GM04503 (cell line): Measurements from ENCODE around the gene ACAT1.
"Not testable (repeated sequence)": the region's sequence is repeated elsewhere in the genome, so short reads cannot be mapped to it uniquely, and the experiment has no call there.

ENCODE experiments used
- DNase-seq: peaks from one replicate; pipeline ENCODE4 v3.0.0-alpha.2; 2012; ENCODE audit warnings: low read depth

The ACAT1 gene

DNA sequence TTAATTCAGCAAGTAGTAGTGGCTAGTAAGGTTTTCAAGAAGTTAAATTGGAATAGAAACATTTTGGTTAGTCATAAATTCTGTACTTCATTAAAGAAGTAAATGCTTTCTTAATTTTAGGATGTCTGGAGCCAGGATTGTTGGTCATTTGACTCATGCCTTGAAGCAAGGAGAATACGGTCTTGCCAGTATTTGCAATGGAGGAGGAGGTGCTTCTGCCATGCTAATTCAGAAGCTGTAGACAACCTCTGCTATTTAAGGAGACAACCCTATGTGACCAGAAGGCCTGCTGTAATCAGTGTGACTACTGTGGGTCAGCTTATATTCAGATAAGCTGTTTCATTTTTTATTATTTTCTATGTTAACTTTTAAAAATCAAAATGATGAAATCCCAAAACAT is 25.8 kb downstream of the ACAT1 start:
- no peak for DNase-seq

- no peak for DNase-seq
Observed at GRCh38 chr11:108148556-108148955, 27.2 kb downstream of the ACAT1 start.

GRCh38 chr11:108154591-108154990 is 33.2 kb downstream of the ACAT1 start:
- no peak for DNase-seq

GRCh38 chr11:108160970-108161566 is 39.7 kb downstream of the ACAT1 start:
- DNase-seq = no peak

DNA sequence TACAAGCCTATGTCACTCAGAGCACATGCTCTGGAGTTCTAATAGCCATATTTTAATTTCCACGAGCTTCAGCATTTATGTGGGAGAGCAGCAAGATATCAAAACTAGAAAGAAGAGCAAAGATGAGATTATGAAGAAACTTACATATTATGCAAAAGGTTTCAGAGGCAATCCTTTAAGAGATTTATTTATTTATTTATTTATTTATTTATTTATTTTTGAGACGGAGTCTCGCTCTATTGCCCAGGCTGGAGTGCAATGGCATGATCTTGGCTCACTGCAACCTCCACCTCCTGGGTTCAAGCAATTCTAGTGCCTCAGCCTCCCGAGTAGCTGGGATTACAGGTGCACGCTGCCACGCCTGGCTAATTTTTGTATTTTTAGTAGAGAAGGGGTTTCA is 41.5 kb downstream of the ACAT1 start:
- DNase-seq = not testable (repeated sequence)

DNA sequence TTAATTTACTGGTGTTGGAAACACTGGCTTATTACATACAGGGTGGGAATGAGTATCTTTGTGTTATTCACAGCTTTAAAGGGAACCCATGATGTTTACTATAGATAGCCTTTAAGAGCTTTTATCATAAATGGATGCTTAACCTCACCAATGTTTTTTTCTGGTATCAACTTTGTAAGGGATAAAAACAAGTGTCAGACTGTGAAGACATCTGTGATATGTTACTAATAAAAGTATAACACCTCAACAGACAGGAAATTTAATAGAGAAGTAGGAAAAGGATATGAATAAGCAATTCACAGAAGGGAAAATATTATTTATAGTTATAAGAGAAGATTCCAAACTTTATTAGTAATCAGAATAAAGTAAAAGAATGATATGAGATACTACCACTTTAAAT is 46.3 kb downstream of the ACAT1 start:
- no peak for DNase-seq

GRCh38 chr11:108170184-108170583 is 48.8 kb downstream of the ACAT1 start:
- DNase-seq = no peak

DNA sequence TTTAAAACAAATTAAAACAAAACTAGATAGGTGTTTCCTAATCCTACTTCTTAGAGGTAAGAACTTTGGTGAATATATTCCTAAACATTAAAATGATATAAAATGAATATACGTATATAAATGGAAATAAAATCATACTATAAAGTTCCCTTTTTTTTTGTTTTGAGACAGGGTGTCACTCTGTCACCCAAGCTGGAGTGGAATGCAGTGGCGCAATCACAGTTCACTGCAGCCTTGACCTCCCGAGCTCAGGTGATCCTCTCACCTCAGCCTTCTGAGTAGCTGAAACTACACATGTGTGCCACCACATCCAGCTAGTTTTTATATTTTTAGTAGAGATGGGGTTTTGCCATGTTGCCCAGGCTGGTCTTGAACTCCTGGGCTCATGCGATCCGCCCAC is 56.2 kb downstream of the ACAT1 start:
- no peak for DNase-seq

DNA sequence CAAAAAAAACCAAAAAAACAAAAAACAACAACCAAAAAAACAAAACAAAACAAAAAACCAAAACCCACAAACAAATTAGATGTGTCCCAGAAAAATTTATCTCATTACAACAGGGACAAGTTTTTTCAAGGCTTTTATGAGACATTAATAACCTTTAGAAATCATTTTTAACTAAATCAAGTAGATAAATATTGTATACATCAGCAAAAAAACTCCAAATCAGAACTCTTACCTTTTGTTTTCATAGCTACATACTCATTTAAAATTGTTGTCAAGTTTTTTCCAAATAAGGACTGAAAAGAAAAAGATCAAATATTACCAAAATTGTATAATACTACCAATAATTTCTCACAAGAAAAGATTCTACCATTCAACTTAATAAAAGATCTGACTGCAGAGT is 72.4 kb downstream of the ACAT1 start:
- DNase-seq = no peak

- no peak for DNase-seq
Observed at GRCh38 chr11:108196901-108197300, 75.5 kb downstream of the ACAT1 start.
